ENCODE data around the gene NYAP1. TPM values are rescaled to one million over a fixed set of nuclear protein-coding genes. Genes with fewer than 3 reads are reported as not detected.

Gene NYAP1
- total and polyA plus RNA-seq, 2 donors from 2014 or later: 0.41 to 0.69 TPM

DNA sequence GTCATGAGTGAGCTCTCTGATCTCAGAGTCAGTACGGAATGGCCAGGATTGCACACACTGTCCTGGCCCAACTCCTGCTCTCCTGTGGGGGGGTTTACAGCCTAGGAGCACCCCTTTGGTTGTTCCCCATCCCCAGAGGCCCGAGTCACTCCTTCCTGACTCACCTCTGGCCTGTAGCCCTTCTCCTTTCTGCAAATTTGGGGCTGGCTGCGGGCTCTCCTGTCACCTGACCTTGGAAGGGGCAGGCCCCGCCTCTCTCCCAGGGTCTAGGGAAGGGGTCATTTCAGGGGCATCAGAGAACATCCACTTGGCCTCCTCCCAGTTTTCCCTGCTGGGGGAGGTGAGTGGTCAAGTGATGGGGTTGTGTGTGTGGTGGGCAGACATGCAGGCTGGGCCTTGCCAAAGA lies 1.7 kb downstream of the NYAP1 start:
- Histone ChIP-seq H3K27me3 (ENCODE audit: control insufficient read depth, insufficient read depth, low read length) (no peaks in the 10 kb centered on the region), H3K27ac (ENCODE audit: low read depth in 2 of 2, low read length in 2 of 2) (no peak overlapping the region), H3K36me3 (ENCODE audit: control insufficient read depth in 2 of 3, insufficient read depth in 3 of 3, low read length in 3 of 3) (no peaks in the 10 kb centered on the region), H3K4me3 (ENCODE audit: low read length in 3 of 3) (no peak overlapping the region), H3K9ac (ENCODE audit: low read length in 3 of 3) (no peak overlapping the region), H3K9me3 (ENCODE audit: control insufficient read depth in 2 of 3, insufficient read depth in 1 of 3, low read length in 3 of 3) (no peaks in the 10 kb centered on the region), H3K4me1 (ENCODE audit: control insufficient read depth in 2 of 3, insufficient read depth in 2 of 3, low read depth in 1 of 3, low read length in 3 of 3) (peaks cover 0 to 5% (median 5%) of the 10 kb centered on the region in 3 donors)
- FAIRE-seq: no peak
- intact Hi-C loops (cut with DNase I): no loop called here
- no peak for DNase-seq
- TF ChIP-seq, protein P1, sequence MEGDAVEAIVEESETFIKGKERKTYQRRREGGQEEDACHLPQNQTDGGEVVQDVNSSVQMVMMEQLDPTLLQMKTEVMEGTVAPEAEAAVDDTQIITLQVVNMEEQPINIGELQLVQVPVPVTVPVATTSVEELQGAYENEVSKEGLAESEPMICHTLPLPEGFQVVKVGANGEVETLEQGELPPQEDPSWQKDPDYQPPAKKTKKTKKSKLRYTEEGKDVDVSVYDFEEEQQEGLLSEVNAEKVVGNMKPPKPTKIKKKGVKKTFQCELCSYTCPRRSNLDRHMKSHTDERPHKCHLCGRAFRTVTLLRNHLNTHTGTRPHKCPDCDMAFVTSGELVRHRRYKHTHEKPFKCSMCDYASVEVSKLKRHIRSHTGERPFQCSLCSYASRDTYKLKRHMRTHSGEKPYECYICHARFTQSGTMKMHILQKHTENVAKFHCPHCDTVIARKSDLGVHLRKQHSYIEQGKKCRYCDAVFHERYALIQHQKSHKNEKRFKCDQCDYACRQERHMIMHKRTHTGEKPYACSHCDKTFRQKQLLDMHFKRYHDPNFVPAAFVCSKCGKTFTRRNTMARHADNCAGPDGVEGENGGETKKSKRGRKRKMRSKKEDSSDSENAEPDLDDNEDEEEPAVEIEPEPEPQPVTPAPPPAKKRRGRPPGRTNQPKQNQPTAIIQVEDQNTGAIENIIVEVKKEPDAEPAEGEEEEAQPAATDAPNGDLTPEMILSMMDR (IDR thresholded peaks at IDR 0.05; ENCODE audit: borderline replicate concordance, extremely low read depth, insufficient read depth): no peak

DNA sequence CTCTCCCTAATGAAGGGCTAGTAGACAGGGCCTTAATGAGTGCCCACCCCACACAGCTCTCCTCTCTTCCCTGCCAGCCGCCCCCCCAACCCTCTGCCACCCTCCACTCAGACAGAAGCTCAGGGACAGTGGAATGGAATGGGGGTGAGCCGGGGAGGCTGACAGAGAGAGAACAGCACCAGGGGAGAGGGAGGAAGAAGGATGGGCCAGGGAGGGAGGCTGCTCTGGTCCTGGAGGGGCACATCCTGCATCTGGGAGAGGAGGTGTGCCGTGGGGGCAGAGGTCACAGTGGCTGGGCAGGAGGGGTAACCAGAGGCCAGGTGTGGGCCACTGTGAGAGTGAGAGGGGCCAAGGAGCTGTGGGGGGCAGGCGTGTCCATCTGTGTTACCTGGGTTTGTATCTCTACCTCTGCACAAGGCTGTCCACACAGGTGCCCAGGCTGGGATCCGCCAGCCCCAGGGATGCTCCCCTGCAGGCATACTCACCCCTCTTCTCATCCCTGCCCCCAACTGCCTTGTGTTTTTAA lies 2.4 kb downstream of the NYAP1 start:
- DNase-seq (no peak), FAIRE-seq (no peak)
- H3K36me3 ChIP-seq (ENCODE audit: control insufficient read depth in 2 of 3, insufficient read depth in 3 of 3, low read length in 3 of 3): no peaks in the 10 kb centered on the region
- intact Hi-C loops (cut with DNase I): no loop called here
- TF ChIP-seq, protein P1 (IDR thresholded peaks at IDR 0.05; ENCODE audit: borderline replicate concordance, extremely low read depth, insufficient read depth): no peak
- H3K27ac ChIP-seq (ENCODE audit: low read depth in 2 of 2, low read length in 2 of 2): no peak overlapping the region
- no peak overlapping the region for H3K4me3 ChIP-seq (ENCODE audit: low read length in 3 of 3)
- H3K9ac ChIP-seq (ENCODE audit: low read length in 3 of 3): no peak overlapping the region
- H3K9me3 ChIP-seq (ENCODE audit: control insufficient read depth in 2 of 3, insufficient read depth in 1 of 3, low read length in 3 of 3): no peaks in the 10 kb centered on the region
- peaks cover 0 to 5% (median 5%) of the 10 kb centered on the region in 3 donors for H3K4me1 ChIP-seq (ENCODE audit: control insufficient read depth in 2 of 3, insufficient read depth in 2 of 3, low read depth in 1 of 3, low read length in 3 of 3)
- H3K27me3 ChIP-seq (ENCODE audit: control insufficient read depth, insufficient read depth, low read length): no peaks in the 10 kb centered on the region

DNA sequence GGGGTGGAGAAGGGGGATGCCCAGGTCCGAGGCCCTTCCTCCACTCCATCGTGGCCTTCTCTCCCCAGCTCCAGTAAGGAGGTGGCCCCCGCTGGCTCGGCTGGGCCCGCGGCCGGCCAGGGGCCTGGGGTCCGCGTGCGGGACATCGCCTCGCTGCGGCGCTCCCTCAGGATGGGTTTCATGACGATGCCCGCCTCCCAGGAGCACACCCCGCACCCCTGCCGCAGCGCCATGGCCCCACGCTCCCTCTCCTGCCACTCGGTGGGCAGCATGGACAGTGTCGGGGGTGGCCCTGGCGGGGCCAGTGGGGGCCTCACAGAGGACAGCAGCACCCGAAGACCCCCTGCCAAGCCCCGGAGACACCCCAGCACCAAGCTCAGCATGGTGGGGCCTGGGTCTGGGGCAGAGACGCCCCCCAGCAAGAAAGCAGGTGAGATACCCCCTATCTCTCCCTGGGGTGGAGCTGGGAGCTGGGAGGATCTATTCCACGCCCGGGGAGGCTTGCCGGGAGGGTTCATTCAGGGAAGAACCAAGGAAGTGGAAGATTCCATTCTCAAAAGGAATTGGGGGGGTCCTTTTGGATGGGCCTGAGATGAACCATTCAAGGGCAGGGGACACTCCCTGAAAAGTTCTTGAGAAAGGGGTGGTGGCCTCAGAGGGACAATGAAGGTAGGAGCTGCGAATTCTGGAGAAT lies 3.2 kb downstream of the NYAP1 start:
- H3K4me1 ChIP-seq (ENCODE audit: control insufficient read depth in 2 of 3, insufficient read depth in 2 of 3, low read depth in 1 of 3, low read length in 3 of 3): peaks cover 0 to 5% (median 5%) of the 10 kb centered on the region in 3 donors
- no peaks in the 10 kb centered on the region for H3K36me3 ChIP-seq (ENCODE audit: control insufficient read depth in 2 of 3, insufficient read depth in 3 of 3, low read length in 3 of 3)
- no peak overlapping the region for H3K4me3 ChIP-seq (ENCODE audit: low read length in 3 of 3)
- H3K27me3 ChIP-seq (ENCODE audit: control insufficient read depth, insufficient read depth, low read length): no peaks in the 10 kb centered on the region
- DNase-seq (peak in 1 of 5 donors; percentile 73), FAIRE-seq (no peak)
- TF ChIP-seq, protein P1 (IDR thresholded peaks at IDR 0.05; ENCODE audit: borderline replicate concordance, extremely low read depth, insufficient read depth): no peak
- no peaks in the 10 kb centered on the region for H3K9me3 ChIP-seq (ENCODE audit: control insufficient read depth in 2 of 3, insufficient read depth in 1 of 3, low read length in 3 of 3)
- H3K9ac ChIP-seq (ENCODE audit: low read length in 3 of 3): no peak overlapping the region
- no peak overlapping the region for H3K27ac ChIP-seq (ENCODE audit: low read depth in 2 of 2, low read length in 2 of 2)
- intact Hi-C loops (cut with DNase I): no loop called here

Measured in kidney (tissue), 14 donors.